ENCODE results near the gene ACSF2. TPM values are rescaled to one million over a fixed set of nuclear protein-coding genes. Genes with fewer than 3 reads are reported as not detected.
A peak's percentile ranks its signal among the peaks of the same experiment; 100 is the strongest.

ACSF2 gene
- total RNA-seq, 2 donors from 2014 or later: 49.0 to 111 TPM

- intact Hi-C loops (cut with DNase I): no loop called here
- TF ChIP-seq POLR2A (IDR thresholded peaks at IDR 0.05) (no peak), POLR2AphosphoS5 (IDR thresholded peaks at IDR 0.05) (no peak), CTCF (IDR thresholded peaks at IDR 0.05) (no peak)
- WGBS: 4% methylated on average over 37 of the region's 37 CpGs
- peak overlapping the region; percentile 16 to 27 for H3K4me3 ChIP-seq
- DNase-seq (ENCODE audit: low spot score): no peak
- H3K27ac ChIP-seq: peak overlapping the region in 1 of 2 donors; percentile 39
- H3K9me3 ChIP-seq: no peaks in the 10 kb centered on the region
- no peaks in the 10 kb centered on the region for H3K36me3 ChIP-seq
- no peaks in the 10 kb centered on the region for H3K27me3 ChIP-seq (replicated peaks; ENCODE audit: insufficient read depth)
- H3K4me1 ChIP-seq (replicated peaks): peaks cover 10% of the 10 kb centered on the region
Measured at GRCh38 chr17:50469208-50469605, 43.2 kb downstream of the ACSF2 start.

GRCh38 chr17:50469671-50470305, 43.8 kb downstream of the ACSF2 start:
- WGBS: 52% methylated on average over 12 of the region's 19 CpGs
- Histone ChIP-seq H3K36me3 (no peaks in the 10 kb centered on the region), H3K4me3 (no peak overlapping the region), H3K4me1 (replicated peaks) (peaks cover 10% of the 10 kb centered on the region), H3K9me3 (no peaks in the 10 kb centered on the region), H3K27ac (peak overlapping the region in 1 of 2 donors; percentile 39), H3K27me3 (replicated peaks; ENCODE audit: insufficient read depth) (no peaks in the 10 kb centered on the region)
- intact Hi-C loops (cut with DNase I): no loop called here
- TF ChIP-seq POLR2A (IDR thresholded peaks at IDR 0.05) (no peak), CTCF (IDR thresholded peaks at IDR 0.05) (no peak), POLR2AphosphoS5 (IDR thresholded peaks at IDR 0.05) (no peak)
- DNase-seq (ENCODE audit: low spot score): no peak

GRCh38 chr17:50470426-50470825, 44.4 kb downstream of the ACSF2 start:
- TF ChIP-seq POLR2A (IDR thresholded peaks at IDR 0.05) (peak; percentile 33), CTCF (IDR thresholded peaks at IDR 0.05) (no peak), POLR2AphosphoS5 (IDR thresholded peaks at IDR 0.05) (peak; percentile 66)
- DNase-seq (ENCODE audit: low spot score): peak; percentile 78
- peaks cover 10% of the 10 kb centered on the region for H3K4me1 ChIP-seq (replicated peaks)
- H3K27ac ChIP-seq: peak overlapping the region; percentile 37 to 49
- intact Hi-C loops (cut with DNase I): no loop called here
- H3K36me3 ChIP-seq: no peaks in the 10 kb centered on the region
- 41% methylated on average over 6 of the region's 6 CpGs for WGBS
- H3K4me3 ChIP-seq: no peak overlapping the region
- H3K9me3 ChIP-seq: no peaks in the 10 kb centered on the region
- H3K27me3 ChIP-seq (replicated peaks; ENCODE audit: insufficient read depth): no peaks in the 10 kb centered on the region

- Histone ChIP-seq H3K27ac (peak overlapping the region; percentile 37 to 49), H3K4me1 (replicated peaks) (peaks cover 10% of the 10 kb centered on the region), H3K36me3 (no peaks in the 10 kb centered on the region), H3K9me3 (no peaks in the 10 kb centered on the region), H3K27me3 (replicated peaks; ENCODE audit: insufficient read depth) (no peaks in the 10 kb centered on the region), H3K4me3 (no peak overlapping the region)
- 48% methylated on average over 22 of the region's 22 CpGs for WGBS
- DNase-seq (ENCODE audit: low spot score): no peak
- TF ChIP-seq POLR2A (IDR thresholded peaks at IDR 0.05) (no peak), CTCF (IDR thresholded peaks at IDR 0.05) (no peak), POLR2AphosphoS5 (IDR thresholded peaks at IDR 0.05) (no peak)
- intact Hi-C loops (cut with DNase I): no loop called here
Measured at GRCh38 chr17:50471009-50471905, 45.2 kb downstream of the ACSF2 start.
